Iris pigment epithelial cell (primary cell): ENCODE measurements around the gene MBTPS2.
"Not testable (repeated sequence)": the region's sequence is repeated elsewhere in the genome, so short reads cannot be mapped to it uniquely, and the experiment has no call there.

Source experiments
- DNase-seq: peaks from one replicate; pipeline ENCODE4 v3.0.0-alpha.2; 2011; ENCODE audit warnings: low read depth

The MBTPS2 gene

GRCh38 chrX:21839334-21840192 is at the start of gene MBTPS2:
MBTPS2 (plus strand) TSS chrX:21839617; CDS start chrX:21839735, 118 bp downstream.
- peak; percentile 87 for DNase-seq

GRCh38 chrX:21798677-21799219 is 40.7 kb upstream of the MBTPS2 start:
- DNase-seq = peak; percentile 74

GRCh38 chrX:21799767-21800166 is 39.6 kb upstream of the MBTPS2 start:
- DNase-seq = no peak

- peak; percentile 22 for DNase-seq
These were observed 39.1 kb upstream of the MBTPS2 start for GRCh38 chrX:21800344-21800770.

- no peak for DNase-seq
These were observed 37.3 kb upstream of the MBTPS2 start for GRCh38 chrX:21802054-21802670.

GRCh38 chrX:21802839-21803238 is 36.6 kb upstream of the MBTPS2 start:
- no peak for DNase-seq

GRCh38 chrX:21806691-21807090 is 32.7 kb upstream of the MBTPS2 start:
- DNase-seq = peak; percentile 1

GRCh38 chrX:21811832-21812231 is 27.6 kb upstream of the MBTPS2 start:
- no peak for DNase-seq

GRCh38 chrX:21812628-21813027 is 26.8 kb upstream of the MBTPS2 start:
- DNase-seq = no peak

GRCh38 chrX:21813612-21814368 is 25.6 kb upstream of the MBTPS2 start:
- no peak for DNase-seq

- no peak for DNase-seq
These were observed 23.3 kb upstream of the MBTPS2 start for GRCh38 chrX:21816136-21816535.

GRCh38 chrX:21820170-21820569 is 19.2 kb upstream of the MBTPS2 start:
- not testable (repeated sequence) for DNase-seq

GRCh38 chrX:21821875-21822274 is 17.5 kb upstream of the MBTPS2 start:
- no peak for DNase-seq

- DNase-seq = peak; percentile 4
These were observed 7.9 kb upstream of the MBTPS2 start for GRCh38 chrX:21831496-21831895.

GRCh38 chrX:21837056-21837455 is 2.4 kb upstream of the MBTPS2 start:
- DNase-seq = no peak

- peak; percentile 32 for DNase-seq
These were observed 482 bp upstream of the MBTPS2 start for GRCh38 chrX:21838937-21839333.

- peak; percentile 12 for DNase-seq
These were observed 752 bp downstream of the MBTPS2 start for GRCh38 chrX:21840193-21840545.

- DNase-seq = peak; percentile 15
These were observed 3.8 kb downstream of the MBTPS2 start for GRCh38 chrX:21843179-21843578.

GRCh38 chrX:21845096-21845495 is 5.7 kb downstream of the MBTPS2 start:
- no peak for DNase-seq

- no peak for DNase-seq
These were observed 7.9 kb downstream of the MBTPS2 start for GRCh38 chrX:21847342-21847741.

GRCh38 chrX:21853578-21853977 is 14.2 kb downstream of the MBTPS2 start:
- no peak for DNase-seq

- no peak for DNase-seq
These were observed 16.6 kb downstream of the MBTPS2 start, which contains the start of gene YY2 for GRCh38 chrX:21855937-21856415. YY2 (plus strand) TSS chrX:21855987; CDS start chrX:21856485, 498 bp downstream.
